Retina (tissue), 1 donor: ENCODE results near the gene REEP6.
"Not testable (repeated sequence)": the region's sequence is repeated elsewhere in the genome, so short reads cannot be mapped to it uniquely, and the experiment has no call there.

ENCODE experiments used
- DNase-seq: peaks from one replicate; pipeline ENCODE4 v3.0.0-alpha.2; 2016

Gene REEP6

DNA sequence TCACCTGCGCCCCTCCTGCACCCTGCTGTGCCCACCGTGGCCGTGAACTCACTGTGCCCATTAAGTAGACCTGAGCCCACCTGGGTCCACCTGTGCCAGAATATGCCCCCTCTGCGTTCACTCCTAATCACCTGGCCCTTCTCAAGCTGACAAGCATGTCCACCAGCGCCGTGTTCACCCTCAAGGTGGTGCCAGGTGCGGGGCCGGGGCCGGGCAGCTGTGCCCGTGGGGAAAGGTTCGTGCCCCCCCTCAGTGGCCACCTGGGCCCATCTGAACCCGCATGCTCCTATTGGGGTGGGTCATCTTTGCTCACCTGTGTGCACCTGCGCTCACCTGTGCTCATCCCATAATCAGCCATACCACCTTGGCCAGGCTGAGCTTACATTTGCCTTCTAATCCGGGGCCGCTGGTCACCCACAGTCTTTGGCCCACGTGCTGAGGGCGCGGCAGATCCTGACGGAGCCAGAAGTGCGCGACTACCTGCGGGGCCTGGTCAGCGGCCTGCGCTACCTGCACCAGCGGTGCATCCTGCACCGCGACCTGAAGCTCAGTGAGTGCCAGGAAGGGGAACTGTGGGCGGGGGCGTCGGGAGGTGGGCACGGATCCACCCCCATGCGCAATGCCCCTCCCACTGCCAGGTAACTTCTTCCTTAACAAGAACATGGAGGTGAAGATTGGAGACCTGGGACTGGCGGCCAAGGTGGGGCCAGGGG lies 35.2 kb downstream of the REEP6 start:
- no peak for DNase-seq

DNA sequence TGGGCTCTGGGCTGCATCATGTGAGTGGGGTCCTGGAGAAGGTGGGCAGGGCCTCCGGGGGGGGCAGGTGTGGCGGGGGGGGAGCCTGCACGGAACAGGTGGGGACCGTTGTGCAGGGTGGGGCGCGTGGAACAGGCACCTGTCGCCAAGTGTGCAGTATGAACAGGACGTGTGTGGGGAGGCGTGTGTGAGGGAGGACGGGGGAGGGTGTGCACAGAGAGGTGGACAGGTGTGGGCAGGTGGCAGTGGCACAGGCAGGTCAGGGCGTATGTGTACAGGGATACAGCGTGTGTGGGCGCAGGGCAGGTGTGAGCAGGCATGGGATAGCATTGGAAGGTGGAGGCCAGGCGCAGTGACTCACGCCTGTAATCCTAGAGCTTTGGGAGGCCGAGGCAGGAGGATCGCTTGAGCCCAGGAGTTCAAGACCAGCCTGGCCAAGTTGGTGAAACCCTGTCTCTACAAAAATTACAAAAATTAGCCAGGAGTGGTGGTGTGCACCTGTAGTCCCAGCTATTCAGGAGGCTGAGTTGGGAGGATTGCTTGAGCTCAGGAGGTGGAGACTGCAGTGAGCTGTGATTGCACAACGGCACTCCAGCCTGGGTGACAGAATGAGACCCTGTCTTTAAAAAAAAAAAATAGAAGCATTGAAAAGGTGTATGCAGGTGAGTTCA lies 36.1 kb downstream of the REEP6 start:
- DNase-seq: no peak

DNA sequence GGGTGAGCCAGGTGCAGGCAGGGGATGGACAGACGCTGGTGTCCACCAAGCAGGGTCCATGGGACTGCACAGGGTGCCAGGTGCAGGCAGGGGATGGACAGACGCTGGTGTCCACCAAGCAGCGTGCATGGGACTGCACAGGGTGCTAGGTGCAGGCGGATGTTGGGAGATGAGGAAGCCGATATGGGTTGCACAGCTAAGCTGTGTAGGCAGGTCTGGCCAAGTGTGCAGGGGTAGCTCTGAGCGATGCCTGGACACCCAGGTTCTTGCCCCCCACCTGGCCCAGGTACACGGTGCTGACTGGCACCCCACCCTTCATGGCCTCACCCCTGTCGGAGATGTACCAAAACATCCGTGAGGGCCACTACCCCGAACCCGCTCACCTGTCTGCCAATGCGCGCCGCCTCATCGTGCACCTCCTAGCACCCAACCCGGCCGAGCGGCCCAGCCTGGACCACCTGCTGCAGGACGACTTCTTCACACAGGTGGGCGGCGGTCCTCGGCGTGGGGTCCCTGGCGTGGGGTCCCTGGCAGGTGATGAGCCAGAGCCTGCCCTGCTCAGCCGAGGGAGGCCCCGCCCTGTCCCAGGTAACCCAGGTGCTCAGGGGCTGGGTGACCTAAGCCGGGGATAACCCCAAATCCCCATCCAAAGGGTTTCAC lies 36.8 kb downstream of the REEP6 start:
- DNase-seq: no peak

- no peak for DNase-seq
These were observed 37.8 kb downstream of the REEP6 start for GRCh38 chr19:1528596-1529429.

DNA sequence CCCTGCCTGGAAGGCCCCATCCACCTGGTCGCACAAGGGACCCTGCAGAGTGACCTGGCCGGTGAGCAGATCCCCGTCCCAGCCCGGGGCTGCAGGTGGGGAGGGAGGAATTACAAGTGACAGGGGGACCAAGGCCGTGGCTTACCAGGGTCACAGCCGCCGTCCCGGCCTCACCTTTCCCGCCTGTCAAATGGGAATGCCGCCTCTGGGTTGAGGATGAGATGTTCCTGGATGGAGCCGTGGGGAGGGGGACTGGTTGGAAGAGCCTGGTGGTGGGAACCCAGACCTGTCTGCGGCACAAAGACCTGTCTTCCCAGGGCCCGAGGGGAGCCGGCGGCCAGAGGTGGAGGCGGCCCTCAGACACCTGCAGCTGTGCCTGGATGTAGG lies 38.4 kb downstream of the REEP6 start:
- no peak for DNase-seq

DNA sequence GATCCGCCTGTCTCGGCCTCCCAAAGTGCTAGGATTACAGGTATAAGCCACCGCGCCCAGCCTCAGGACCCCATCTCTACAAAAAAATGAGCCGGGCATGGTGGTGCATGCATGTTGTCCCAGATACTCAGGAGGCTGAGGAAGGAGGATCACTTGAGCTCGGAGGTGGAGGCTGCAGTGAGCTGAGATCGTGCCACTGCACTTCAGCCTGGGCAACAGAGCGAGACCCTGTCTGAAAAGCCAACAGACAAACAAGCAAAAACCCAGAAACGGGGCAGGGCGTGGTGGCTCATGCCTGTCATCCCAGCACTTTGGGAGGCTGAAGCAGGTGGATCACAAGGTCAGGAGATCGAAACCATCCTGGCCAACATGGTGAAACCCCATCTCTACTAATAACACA lies 39.9 kb downstream of the REEP6 start:
- DNase-seq: not testable (repeated sequence)

DNA sequence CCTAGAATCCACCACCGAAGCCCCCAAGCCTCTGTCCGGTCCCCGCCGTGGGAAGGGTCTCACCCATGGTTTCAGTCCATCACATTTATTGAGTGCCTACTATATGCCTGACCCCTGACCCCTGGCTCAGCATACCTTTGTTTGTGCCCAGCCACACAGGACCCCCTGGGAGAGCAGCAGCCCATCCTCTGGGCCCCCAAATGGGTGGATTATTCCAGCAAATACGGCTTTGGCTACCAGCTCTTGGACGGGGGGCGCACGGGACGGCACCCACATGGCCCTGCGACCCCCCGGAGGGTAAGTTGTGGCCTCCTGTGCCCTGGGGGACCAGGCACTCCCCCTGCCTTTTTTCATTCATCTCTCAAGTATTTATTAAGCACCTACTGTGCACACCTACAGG lies 40.6 kb downstream of the REEP6 start:
- no peak for DNase-seq

GRCh38 chr19:1532003-1532402 lies 41.0 kb downstream of the REEP6 start:
- DNase-seq: no peak

- no peak for DNase-seq
These were observed 42.6 kb downstream of the REEP6 start for GRCh38 chr19:1533510-1534150.

DNA sequence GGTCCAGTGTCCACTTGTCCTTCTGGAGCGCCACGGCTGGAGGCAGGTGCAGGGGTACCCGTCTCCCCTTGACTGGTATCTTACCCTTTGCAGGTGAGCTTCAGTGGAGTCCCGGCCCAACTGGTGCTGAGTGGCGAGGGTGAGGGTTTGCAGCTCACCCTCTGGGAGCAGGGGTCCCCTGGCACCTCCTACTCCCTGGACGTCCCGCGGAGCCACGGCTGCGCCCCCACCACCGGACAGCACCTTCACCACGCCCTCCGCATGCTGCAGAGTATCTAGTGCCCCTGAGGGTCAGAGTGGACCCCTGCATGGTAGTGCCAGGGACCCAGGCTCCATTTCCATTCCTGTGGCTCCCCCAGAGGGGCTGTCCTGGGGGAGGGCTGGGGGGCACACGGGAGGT lies 44.0 kb downstream of the REEP6 start:
- DNase-seq: no peak

- not testable (repeated sequence) for DNase-seq
These were observed 44.7 kb downstream of the REEP6 start for GRCh38 chr19:1535699-1536098.

DNA sequence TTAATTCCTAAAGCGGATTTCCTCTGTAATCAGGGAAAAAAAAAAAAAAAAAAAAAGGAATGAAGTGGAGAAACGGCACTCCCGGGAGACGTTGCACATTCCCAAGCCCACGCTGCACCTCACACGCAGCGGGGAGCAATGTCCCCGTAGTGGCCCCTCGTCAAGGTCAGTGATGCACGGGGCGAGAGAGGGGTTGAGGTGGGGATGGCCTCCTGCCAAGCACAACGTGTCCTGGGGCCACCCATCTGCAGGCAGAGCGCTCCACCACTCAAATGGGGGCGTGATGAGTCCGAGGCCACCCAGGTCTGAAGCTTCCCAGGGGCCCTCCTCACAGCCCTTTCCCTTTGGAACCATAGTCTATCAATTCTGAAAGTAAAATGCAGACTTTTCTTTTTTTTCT lies 48.0 kb downstream of the REEP6 start:
- DNase-seq: no peak

DNA sequence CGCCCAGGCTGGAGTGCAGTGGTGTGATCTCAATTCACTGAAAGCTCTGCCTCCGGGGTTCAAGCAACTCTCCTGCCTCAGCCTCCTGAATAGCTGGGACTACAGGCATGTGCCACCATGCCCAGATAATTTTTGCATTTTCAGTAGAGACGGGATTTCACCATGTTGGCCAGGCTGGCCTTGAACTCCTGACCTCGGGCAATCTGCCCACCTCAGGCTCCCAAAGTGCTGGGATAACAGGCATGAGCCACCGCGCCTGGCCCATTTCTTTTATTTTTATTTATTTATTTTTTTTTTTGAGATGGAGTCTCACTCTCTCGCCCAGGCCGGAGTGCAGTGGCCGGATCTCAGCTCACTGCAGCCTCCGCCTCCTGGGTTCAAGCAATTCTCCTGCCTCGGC lies 48.8 kb downstream of the REEP6 start:
- not testable (repeated sequence) for DNase-seq

DNA sequence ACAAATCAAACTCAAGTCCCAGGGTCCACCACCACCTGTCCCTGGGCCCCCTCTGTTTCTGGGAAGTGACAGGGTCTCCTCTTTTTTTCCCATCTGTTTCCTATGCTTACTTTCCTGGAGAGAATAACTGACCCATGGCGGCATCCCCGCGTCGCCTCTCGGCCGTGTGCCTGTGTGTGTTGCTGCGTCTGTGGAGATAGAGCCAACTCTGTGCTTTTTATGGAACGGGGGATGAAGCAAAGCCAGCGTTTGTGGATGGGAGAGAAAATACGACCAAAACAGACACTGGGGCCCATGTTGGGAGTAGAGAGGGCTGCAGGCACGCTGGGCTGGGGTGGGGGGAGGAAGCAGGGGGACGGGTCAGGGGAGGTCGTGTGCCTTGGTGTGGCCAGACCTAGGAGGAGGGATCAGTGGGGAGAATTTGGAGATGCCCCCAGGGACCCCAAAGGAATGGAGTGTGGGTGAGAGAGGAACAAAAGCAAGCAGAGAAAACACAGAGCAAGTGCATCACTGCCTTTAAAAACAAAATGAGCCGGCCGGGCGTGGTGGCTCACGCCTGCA lies 49.5 kb downstream of the REEP6 start:
- DNase-seq: no peak
